ENCODE data around the gene RPA1. TPM values are rescaled to one million over a fixed set of nuclear protein-coding genes. Genes with fewer than 3 reads are reported as not detected.
A peak's percentile ranks its signal among the peaks of the same experiment; 100 is the strongest.

RPA1 gene
- total RNA-seq, 1 donor from 2014 or later: 68.8 TPM

- H3K79me2 ChIP-seq (ENCODE audit: insufficient read depth, low read length): no peaks in the 10 kb centered on the region
- H3K4me2 ChIP-seq (ENCODE audit: low read length): no peak overlapping the region
- H3K27ac ChIP-seq (ENCODE audit: low read depth, low read length): no peak overlapping the region
- Mint-ChIP-seq H3K27ac (ENCODE audit: unreplicated experiment) (peak overlapping the region; percentile 47), H3K4me3 (ENCODE audit: unreplicated experiment) (no peak overlapping the region), H3K4me1 (ENCODE audit: low read depth, unreplicated experiment) (no peaks in the 10 kb centered on the region), H3K27me3 (ENCODE audit: low read depth, unreplicated experiment) (peaks cover 41% of the 10 kb centered on the region), H3K36me3 (ENCODE audit: low read depth, unreplicated experiment) (no peaks in the 10 kb centered on the region), H3K9me3 (ENCODE audit: unreplicated experiment) (peaks cover 1% of the 10 kb centered on the region)
- TF ChIP-seq EZH2 (IDR thresholded peaks at IDR 0.05; ENCODE audit: insufficient read depth, low read length): no peak
- H4K20me1 ChIP-seq (ENCODE audit: insufficient read depth, low read length): no peaks in the 10 kb centered on the region
- no peak overlapping the region for H2AFZ ChIP-seq (ENCODE audit: low read depth, low read length)
- no peak overlapping the region for H3K9ac ChIP-seq (ENCODE audit: low read length)
- H3K4me1 ChIP-seq (ENCODE audit: insufficient read depth, low read length): no peaks in the 10 kb centered on the region
- H3K9me3 ChIP-seq (ENCODE audit: insufficient read depth, low read depth, low read length): no peaks in the 10 kb centered on the region
- no peak for DNase-seq (ENCODE audit: low read depth)
- H3K4me3 ChIP-seq (ENCODE audit: insufficient read depth, low read depth, low read length): no peak overlapping the region
- FAIRE-seq: no peak
- no peaks in the 10 kb centered on the region for H3K36me3 ChIP-seq (ENCODE audit: insufficient read depth, low read length)
- peaks cover 19% of the 10 kb centered on the region for H3K27me3 ChIP-seq (ENCODE audit: insufficient read depth, low read length)
Observed at GRCh38 chr17:1933875-1934715, 104.3 kb downstream of the RPA1 start.

- no peaks in the 10 kb centered on the region for H3K36me3 Mint-ChIP-seq (ENCODE audit: low read depth, unreplicated experiment)
- H3K4me1 Mint-ChIP-seq (ENCODE audit: low read depth, unreplicated experiment): no peaks in the 10 kb centered on the region
- Histone ChIP-seq H3K4me2 (ENCODE audit: low read length) (no peak overlapping the region), H3K9me3 (ENCODE audit: insufficient read depth, low read depth, low read length) (no peaks in the 10 kb centered on the region), H3K27me3 (ENCODE audit: insufficient read depth, low read length) (peaks cover 15% of the 10 kb centered on the region), H3K79me2 (ENCODE audit: insufficient read depth, low read length) (no peaks in the 10 kb centered on the region), H2AFZ (ENCODE audit: low read depth, low read length) (no peak overlapping the region), H3K4me1 (ENCODE audit: insufficient read depth, low read length) (no peaks in the 10 kb centered on the region), H4K20me1 (ENCODE audit: insufficient read depth, low read length) (no peaks in the 10 kb centered on the region), H3K4me3 (ENCODE audit: insufficient read depth, low read depth, low read length) (no peak overlapping the region), H3K9ac (ENCODE audit: low read length) (no peak overlapping the region), H3K36me3 (ENCODE audit: insufficient read depth, low read length) (no peaks in the 10 kb centered on the region), H3K27ac (ENCODE audit: low read depth, low read length) (no peak overlapping the region)
- no peak overlapping the region for H3K27ac Mint-ChIP-seq (ENCODE audit: unreplicated experiment)
- H3K4me3 Mint-ChIP-seq (ENCODE audit: unreplicated experiment): no peak overlapping the region
- peaks cover 3% of the 10 kb centered on the region for H3K9me3 Mint-ChIP-seq (ENCODE audit: unreplicated experiment)
- TF ChIP-seq CTCF (IDR thresholded peaks at IDR 0.05; ENCODE audit: insufficient read depth, low read depth, low read length): no peak
- no peak for TF ChIP-seq EZH2 (IDR thresholded peaks at IDR 0.05; ENCODE audit: insufficient read depth, low read length)
- peaks cover 34% of the 10 kb centered on the region for H3K27me3 Mint-ChIP-seq (ENCODE audit: low read depth, unreplicated experiment)
- FAIRE-seq (no peak), DNase-seq (ENCODE audit: low read depth) (no peak)
Observed at GRCh38 chr17:1934901-1935300, 105.1 kb downstream of the RPA1 start.

GRCh38 chr17:1936766-1937165, 107.0 kb downstream of the RPA1 start:
- Histone ChIP-seq H3K79me2 (ENCODE audit: insufficient read depth, low read length) (no peaks in the 10 kb centered on the region), H3K27me3 (ENCODE audit: insufficient read depth, low read length) (peaks cover 9% of the 10 kb centered on the region), H4K20me1 (ENCODE audit: insufficient read depth, low read length) (no peaks in the 10 kb centered on the region), H3K36me3 (ENCODE audit: insufficient read depth, low read length) (no peaks in the 10 kb centered on the region), H2AFZ (ENCODE audit: low read depth, low read length) (no peak overlapping the region), H3K9ac (ENCODE audit: low read length) (no peak overlapping the region), H3K9me3 (ENCODE audit: insufficient read depth, low read depth, low read length) (no peaks in the 10 kb centered on the region), H3K4me3 (ENCODE audit: insufficient read depth, low read depth, low read length) (no peak overlapping the region), H3K4me2 (ENCODE audit: low read length) (no peak overlapping the region), H3K27ac (ENCODE audit: low read depth, low read length) (no peak overlapping the region), H3K4me1 (ENCODE audit: insufficient read depth, low read length) (no peaks in the 10 kb centered on the region)
- no peak for TF ChIP-seq CTCF (IDR thresholded peaks at IDR 0.05; ENCODE audit: insufficient read depth, low read depth, low read length)
- TF ChIP-seq EZH2 (IDR thresholded peaks at IDR 0.05; ENCODE audit: insufficient read depth, low read length): no peak
- FAIRE-seq (no peak), DNase-seq (ENCODE audit: low read depth) (no peak)
- no peak overlapping the region for H3K27ac Mint-ChIP-seq (ENCODE audit: unreplicated experiment)
- peaks cover 2% of the 10 kb centered on the region for H3K9me3 Mint-ChIP-seq (ENCODE audit: unreplicated experiment)
- H3K36me3 Mint-ChIP-seq (ENCODE audit: low read depth, unreplicated experiment): no peaks in the 10 kb centered on the region
- peaks cover 29% of the 10 kb centered on the region for H3K27me3 Mint-ChIP-seq (ENCODE audit: low read depth, unreplicated experiment)
- H3K4me3 Mint-ChIP-seq (ENCODE audit: unreplicated experiment): no peak overlapping the region
- no peaks in the 10 kb centered on the region for H3K4me1 Mint-ChIP-seq (ENCODE audit: low read depth, unreplicated experiment)

Data from astrocyte (in vitro differentiated cells and primary cell).